Left colon (tissue), 2 donors: ENCODE measurements around the gene DDC. TPM values are rescaled to one million over a fixed set of nuclear protein-coding genes. Genes with fewer than 3 reads are reported as not detected.

Experiments used
- ATAC-seq: fragments of 200-7000 bp; cut with Tn5 transposase; one replicate; pipeline ENCODE4 v1.9.1; 2020; ENCODE audit warnings: mild to moderate bottlenecking, moderate library complexity
- DNase-seq, 2 donors: peaks; one replicate each; pipeline ENCODE4 v3.0.0-alpha.2; 2020
- intact Hi-C, 2 donors: fragments of 100-400 bp; cut with DNase I in 1 of 2; cut with micrococcal nuclease in 1 of 2; formaldehyde crosslinking; loops; one replicate each; pipeline versions ENCODE4 v1.11.2 to v1.14.0; 2022; cut with DNase I, micrococcal nuclease
- total RNA-seq, 2 donors: library from RNA; stranded (reverse); fragmentation: NEBNext Ultra II Directional; extraction: Animal tissue kit (Norgen Biotek cat#: 25700); gene quantifications; one replicate each; pipeline ENCODE4 v1.2.1, GENCODE V29; 2021
- donor health status: DM: no; HTN: no; CAD: no.
- donor health status: DM: yes; HTN: yes; CAD: no.

DDC gene
- total RNA-seq, 2 donors from 2014 or later, result 69.3 to 74.7 TPM

DNA sequence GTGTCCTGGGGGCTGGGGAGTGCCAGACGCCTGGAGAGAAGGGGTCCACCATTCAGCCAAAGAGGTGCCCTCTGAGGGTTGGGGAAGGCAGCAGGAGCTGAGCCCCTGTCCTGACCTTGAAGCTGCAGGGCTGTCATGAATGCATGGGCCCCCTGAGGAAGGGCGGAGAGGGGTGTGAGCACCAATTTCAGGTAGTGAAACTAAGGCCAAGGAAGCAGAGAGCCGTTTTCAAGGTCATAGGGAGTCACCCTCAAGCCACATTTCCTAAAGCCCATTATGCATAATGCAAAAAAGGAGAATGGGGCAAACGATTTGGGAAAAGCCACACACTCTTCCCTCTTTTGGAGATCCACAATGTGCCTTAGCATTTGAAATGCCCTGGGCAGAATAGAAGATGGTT, 152.2 kb downstream of the DDC start:
- intact Hi-C loops, result loop anchor here in 1 of 2 donors (10.0 kb wide), 1 partner anchor 58 kb away; no protein-coding TSS in a partner anchor
- ATAC-seq (no peak), DNase-seq (no peak)

DNA sequence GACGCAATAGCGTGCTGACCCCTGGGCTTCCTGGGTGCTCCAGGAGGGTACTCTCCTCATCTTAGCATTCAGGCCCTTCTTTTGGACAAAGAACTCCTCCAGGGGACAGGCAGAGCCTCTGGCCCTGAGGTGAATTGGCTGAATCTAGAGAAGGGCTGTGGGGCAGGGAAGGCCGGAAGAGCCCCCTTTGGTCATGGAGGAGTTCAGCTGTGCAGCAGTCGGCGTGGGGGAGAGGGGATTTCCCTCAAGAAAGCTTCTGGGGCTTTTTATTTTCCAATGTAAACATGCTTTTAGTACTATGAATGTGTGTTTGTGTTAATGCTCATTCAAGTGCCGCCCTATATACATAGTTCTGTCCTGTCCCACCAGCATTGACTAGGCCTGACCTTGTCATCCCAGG, 153.9 kb downstream of the DDC start:
- DNase-seq (no peak), ATAC-seq (no peak)
- intact Hi-C loops, result loop anchor here in 1 of 2 donors (10.0 kb wide), 1 partner anchor 57 kb away; no protein-coding TSS in a partner anchor

DNA sequence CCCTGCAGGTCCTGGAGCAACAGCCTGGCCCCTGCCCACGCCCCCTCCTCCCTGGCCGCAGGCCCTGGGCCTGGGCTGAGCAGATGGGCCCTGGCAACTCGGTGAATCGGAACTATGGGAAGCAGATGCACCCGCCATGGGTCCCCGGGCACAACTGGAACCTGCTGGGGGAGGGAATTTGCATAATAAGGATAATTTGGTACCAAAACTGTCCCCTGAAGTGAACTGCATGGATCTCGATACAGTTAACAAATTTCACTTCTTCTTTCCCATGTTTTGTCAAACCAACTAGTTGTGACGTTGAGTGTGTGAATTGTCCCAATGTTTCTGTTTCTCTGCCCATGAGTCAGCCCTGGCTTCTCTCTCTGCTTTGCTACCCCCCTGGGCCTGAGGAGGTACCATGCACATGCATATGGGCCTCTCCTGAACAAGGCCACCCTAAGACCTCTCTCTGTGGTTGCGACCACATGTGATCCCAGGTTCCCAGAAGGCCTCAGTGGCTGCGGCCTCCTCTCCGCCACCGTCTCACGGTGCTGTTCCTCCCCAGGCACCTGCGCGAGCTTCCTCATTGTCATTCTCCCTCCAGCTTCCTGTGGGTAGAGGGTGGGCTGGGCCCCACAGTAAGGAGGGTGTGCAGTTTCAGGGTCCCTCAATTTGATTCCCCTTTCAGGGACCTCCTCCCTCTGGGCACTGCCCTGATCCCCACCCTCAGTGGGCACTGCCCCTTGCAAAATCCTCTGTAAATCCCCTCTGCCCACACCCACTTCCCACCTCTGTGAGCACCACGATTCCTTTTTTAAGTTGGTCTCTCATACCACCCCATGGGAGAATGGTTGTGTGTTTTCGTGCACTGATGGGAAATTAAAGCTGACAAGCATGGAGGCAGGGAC, 155.1 kb downstream of the DDC start:
- DNase-seq (peak in 1 of 2 donors; percentile 35), ATAC-seq (no peak)
- intact Hi-C loops, result loop anchor here in 1 of 2 donors (10.0 kb wide), 1 partner anchor 55 kb away; no protein-coding TSS in a partner anchor

Other genes with a start within 250 kb of the DDC start
- 1 to 10 TPM; 4.4 to 6.5 TPM for gene FIGNL1, start 115.1 kb downstream of the DDC start, total RNA-seq
- gene GRB10, start 217.5 kb upstream of the DDC start, total RNA-seq, result 10 to 100 TPM; 13.8 to 16.1 TPM